ENCODE results near the gene SH3RF3. TPM values are rescaled to one million over a fixed set of nuclear protein-coding genes. Genes with fewer than 3 reads are reported as not detected.
A peak's percentile ranks its signal among the peaks of the same experiment; 100 is the strongest.

Gene SH3RF3
- total RNA-seq, 4 donors from 2014 or later, result 2.4 to 5.5 (median 2.9) TPM

DNA sequence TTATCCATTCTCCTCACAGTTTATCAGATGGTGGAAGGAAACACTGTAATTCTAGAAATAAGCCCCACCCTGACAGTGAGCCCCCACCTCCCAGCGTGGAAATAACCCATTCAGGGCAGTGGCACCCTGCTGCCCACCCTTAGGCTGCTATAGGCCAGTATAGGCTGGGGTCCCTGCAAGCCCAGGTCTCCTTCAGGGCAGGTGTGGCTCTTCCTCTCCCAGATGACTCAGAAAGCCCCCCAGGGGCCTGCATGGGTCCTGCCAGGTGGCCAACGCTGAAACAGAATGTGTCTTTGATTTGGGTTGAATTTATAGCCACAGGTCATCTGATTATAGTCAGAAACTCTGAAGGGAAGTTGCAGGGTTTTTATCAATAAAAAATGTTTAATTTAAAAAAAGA, 136.4 kb downstream of the SH3RF3 start:
- Histone ChIP-seq H3K9me3 (no peaks in the 10 kb centered on the region), H3K36me3 (no peaks in the 10 kb centered on the region), H3K27me3 (no peaks in the 10 kb centered on the region), H3K4me3 (no peak overlapping the region), H3K27ac (no peak overlapping the region), H3K4me1 (peaks cover 20 to 70% (median 32%) of the 10 kb centered on the region in 3 donors)
- 33 to 54% methylated on average over 1 to 2 of the region's 2 CpGs for WGBS, 2 donors
- no peak for TF ChIP-seq POLR2A (IDR thresholded peaks at IDR 0.05)
- no peak for DNase-seq
- intact Hi-C loops (cut with DNase I), result no loop called here

- TF ChIP-seq, protein P1, sequence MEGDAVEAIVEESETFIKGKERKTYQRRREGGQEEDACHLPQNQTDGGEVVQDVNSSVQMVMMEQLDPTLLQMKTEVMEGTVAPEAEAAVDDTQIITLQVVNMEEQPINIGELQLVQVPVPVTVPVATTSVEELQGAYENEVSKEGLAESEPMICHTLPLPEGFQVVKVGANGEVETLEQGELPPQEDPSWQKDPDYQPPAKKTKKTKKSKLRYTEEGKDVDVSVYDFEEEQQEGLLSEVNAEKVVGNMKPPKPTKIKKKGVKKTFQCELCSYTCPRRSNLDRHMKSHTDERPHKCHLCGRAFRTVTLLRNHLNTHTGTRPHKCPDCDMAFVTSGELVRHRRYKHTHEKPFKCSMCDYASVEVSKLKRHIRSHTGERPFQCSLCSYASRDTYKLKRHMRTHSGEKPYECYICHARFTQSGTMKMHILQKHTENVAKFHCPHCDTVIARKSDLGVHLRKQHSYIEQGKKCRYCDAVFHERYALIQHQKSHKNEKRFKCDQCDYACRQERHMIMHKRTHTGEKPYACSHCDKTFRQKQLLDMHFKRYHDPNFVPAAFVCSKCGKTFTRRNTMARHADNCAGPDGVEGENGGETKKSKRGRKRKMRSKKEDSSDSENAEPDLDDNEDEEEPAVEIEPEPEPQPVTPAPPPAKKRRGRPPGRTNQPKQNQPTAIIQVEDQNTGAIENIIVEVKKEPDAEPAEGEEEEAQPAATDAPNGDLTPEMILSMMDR (IDR thresholded peaks at IDR 0.05), result no peak
- no peak for TF ChIP-seq POLR2A (IDR thresholded peaks at IDR 0.05)
- H3K9me3 ChIP-seq, result no peaks in the 10 kb centered on the region
- no peak overlapping the region for H3K4me3 ChIP-seq
- peaks cover 25 to 70% (median 37%) of the 10 kb centered on the region in 3 donors for H3K4me1 ChIP-seq
- no peak overlapping the region for H3K27ac ChIP-seq
- H3K27me3 ChIP-seq, result no peaks in the 10 kb centered on the region
- no peaks in the 10 kb centered on the region for H3K36me3 ChIP-seq
- intact Hi-C loops (cut with DNase I), result no loop called here
- WGBS, 2 donors, result 89 to 92% methylated on average over 5 of the region's 5 CpGs
- no peak for DNase-seq
Measured at GRCh38 chr2:109265953-109266352, 136.9 kb downstream of the SH3RF3 start.

- H3K27ac ChIP-seq, result peak overlapping the region in 1 of 4 donors; percentile 10
- H3K9me3 ChIP-seq, result no peaks in the 10 kb centered on the region
- no peak overlapping the region for H3K4me3 ChIP-seq
- intact Hi-C loops (cut with DNase I), result no loop called here
- 63 to 75% methylated on average over 2 to 9 of the region's 9 CpGs for WGBS, 2 donors
- H3K4me1 ChIP-seq, result peaks cover 31 to 70% (median 43%) of the 10 kb centered on the region in 3 donors
- TF ChIP-seq POLR2A (IDR thresholded peaks at IDR 0.05), result no peak
- TF ChIP-seq, protein P1 (IDR thresholded peaks at IDR 0.05), result no peak
- no peak for DNase-seq
- H3K27me3 ChIP-seq, result no peaks in the 10 kb centered on the region
- H3K36me3 ChIP-seq, result no peaks in the 10 kb centered on the region
Measured at GRCh38 chr2:109266496-109266895, 137.5 kb downstream of the SH3RF3 start.

DNA sequence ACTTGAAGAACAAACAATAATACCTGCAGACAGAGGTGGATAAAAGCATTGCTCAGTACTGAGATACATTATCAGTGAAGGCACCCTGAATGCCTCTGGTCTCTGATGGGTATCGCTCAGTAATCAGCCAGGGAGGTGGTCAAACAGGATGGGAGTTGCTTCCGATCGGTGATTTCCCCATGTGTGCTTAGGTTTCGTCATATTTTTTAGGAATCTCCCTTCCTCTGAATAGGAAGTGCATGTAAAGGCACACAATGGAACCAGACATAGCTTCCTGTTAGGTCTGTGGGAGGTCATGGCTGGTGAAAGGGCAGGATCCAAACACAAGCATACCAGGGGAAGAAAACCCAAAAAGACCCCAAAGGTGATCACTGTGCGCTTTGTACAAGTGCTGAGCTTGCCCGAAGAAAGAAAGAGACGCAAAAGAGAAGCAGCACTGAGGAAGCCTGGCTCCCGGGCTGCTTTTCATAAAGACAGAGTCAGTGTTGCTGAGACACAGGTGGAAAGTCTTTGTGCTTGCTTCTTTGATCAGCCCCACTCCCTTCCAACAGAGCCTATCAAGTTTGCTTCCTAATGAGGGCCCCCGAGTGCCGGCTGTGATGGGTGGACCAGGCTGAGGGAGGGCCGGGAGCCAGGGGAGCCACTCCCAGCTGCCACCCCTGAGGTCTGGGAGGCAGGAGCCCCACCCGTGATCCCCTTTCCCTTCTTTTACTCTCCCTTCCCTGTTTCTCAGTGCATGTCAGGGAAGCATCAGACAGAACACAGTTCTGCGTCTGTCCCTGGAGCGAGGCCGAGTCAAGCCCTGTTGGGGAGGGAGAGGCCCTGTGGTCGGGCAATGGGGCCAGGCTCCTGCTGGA, 138.2 kb downstream of the SH3RF3 start:
- Histone ChIP-seq H3K27ac (peak overlapping the region in 3 of 4 donors; percentile 46 to 67 (median 48)), H3K36me3 (no peaks in the 10 kb centered on the region), H3K4me3 (no peak overlapping the region), H3K4me1 (peaks cover 31 to 65% (median 44%) of the 10 kb centered on the region in 3 donors), H3K9me3 (no peaks in the 10 kb centered on the region), H3K27me3 (no peaks in the 10 kb centered on the region)
- no peak for TF ChIP-seq POLR2A (IDR thresholded peaks at IDR 0.05)
- TF ChIP-seq, protein P1 (IDR thresholded peaks at IDR 0.05), result no peak
- WGBS, 2 donors, result 36 to 44% methylated on average over 12 of the region's 16 CpGs
- intact Hi-C loops (cut with DNase I), result no loop called here
- DNase-seq, result no peak

DNA sequence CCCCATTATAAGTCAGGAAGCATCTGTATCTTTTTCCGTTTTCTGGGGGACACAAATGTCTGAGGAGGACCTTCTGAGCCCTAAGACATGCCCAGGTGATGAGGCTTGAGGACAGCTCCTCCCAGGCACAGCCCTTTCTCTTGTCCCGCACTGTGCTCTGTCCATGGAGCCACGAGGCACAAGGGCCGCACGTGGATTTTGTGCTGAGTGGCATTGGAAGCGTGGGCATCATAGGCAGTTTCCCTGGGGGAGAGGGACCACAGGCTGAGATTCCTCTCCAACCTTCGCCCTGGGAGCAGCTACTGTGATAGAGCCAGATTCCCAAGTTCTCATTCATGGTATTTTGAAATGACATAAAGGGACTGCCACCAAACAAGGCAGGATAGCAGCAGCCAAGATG, 139.9 kb downstream of the SH3RF3 start:
- DNase-seq, result no peak
- no peaks in the 10 kb centered on the region for H3K27me3 ChIP-seq
- intact Hi-C loops (cut with DNase I), result no loop called here

More for the DNA sequence above, 139.9 kb downstream of the SH3RF3 start:
- H3K36me3 ChIP-seq, result no peaks in the 10 kb centered on the region
- no peaks in the 10 kb centered on the region for H3K9me3 ChIP-seq
- H3K4me3 ChIP-seq, result no peak overlapping the region
- no peak overlapping the region for H3K27ac ChIP-seq
- 92 to 100% methylated on average over 1 to 4 of the region's 7 CpGs for WGBS, 2 donors
- no peak for TF ChIP-seq POLR2A (IDR thresholded peaks at IDR 0.05)
- TF ChIP-seq, protein P1 (IDR thresholded peaks at IDR 0.05), result no peak
- H3K4me1 ChIP-seq, result peaks cover 31 to 64% (median 44%) of the 10 kb centered on the region in 3 donors
